MM.1S (cell line): ENCODE results near the gene RNF152.

Source experiments
- DNase-seq: peaks from one replicate; pipeline ENCODE4 v3.0.0-alpha.2; 2015
- H2AFZ ChIP-seq: fragments of 300-600 bp; sonication (generic); 2 replicates; pipeline ENCODE4 v1.6.0; 2016; ENCODE audit warnings: antibody characterized with exemption, low read length
- H3F3A ChIP-seq: fragments of 300-600 bp; sonication (generic); 2 replicates; pipeline ENCODE4 v1.6.1; 2016; ENCODE audit warnings: mild to moderate bottlenecking, antibody characterized with exemption, low read length, moderate library complexity, mixed read lengths; ENCODE audit not compliant: insufficient read depth
- H3K27ac ChIP-seq: fragments of 300-600 bp; sonication (generic); 2 replicates; pipeline ENCODE4 v1.5.1; 2016; ENCODE audit warnings: mild to moderate bottlenecking, low read length
- H3K27me3 ChIP-seq: fragments of 300-600 bp; sonication (generic); replicated peaks from 2 replicates; pipeline ENCODE4 v1.6.0; 2016; ENCODE audit warnings: low read length; ENCODE audit not compliant: insufficient read depth
- H3K36me3 ChIP-seq: fragments of 300-600 bp; sonication (generic); replicated peaks from 2 replicates; pipeline ENCODE4 v1.6.1; 2016; ENCODE audit warnings: mild to moderate bottlenecking, low read length, mixed read lengths; ENCODE audit not compliant: insufficient read depth
- H3K4me1 ChIP-seq: fragments of 300-600 bp; sonication (generic); 2 replicates; pipeline ENCODE4 v1.6.1; 2016; ENCODE audit warnings: low read length, mixed read lengths
- H3K4me2 ChIP-seq: fragments of 300-600 bp; sonication (generic); 2 replicates; pipeline ENCODE4 v1.6.0; 2016; ENCODE audit warnings: low read depth, low read length
- H3K4me3 ChIP-seq: fragments of 300-600 bp; sonication (generic); 2 replicates; pipeline ENCODE4 v1.5.1; 2016; ENCODE audit warnings: low read length, mixed read lengths
- H3K79me2 ChIP-seq: fragments of 300-600 bp; sonication (generic); 2 replicates; pipeline ENCODE4 v1.6.1; 2016; ENCODE audit warnings: mixed run types, low read length, mixed read lengths
- H3K9ac ChIP-seq: fragments of 300-600 bp; sonication (generic); 2 replicates; pipeline ENCODE4 v1.6.1; 2016; ENCODE audit warnings: low read length, mixed read lengths
- H3K9me2 ChIP-seq: fragments of 300-600 bp; sonication (generic); replicated peaks from 2 replicates; pipeline ENCODE4 v1.6.1; 2016; ENCODE audit warnings: mild to moderate bottlenecking, low read length, mixed read lengths; ENCODE audit not compliant: insufficient read depth
- H3K9me3 ChIP-seq: fragments of 300-600 bp; sonication (generic); replicated peaks from 2 replicates; pipeline ENCODE4 v1.6.1; 2016; ENCODE audit warnings: mild to moderate bottlenecking, low read length, mixed read lengths; ENCODE audit not compliant: insufficient read depth
- H4K20me1 ChIP-seq: fragments of 300-600 bp; sonication (generic); 2 replicates; pipeline ENCODE4 v1.6.1; 2016; ENCODE audit warnings: mild to moderate bottlenecking, low read length, moderate library complexity, mixed read lengths; ENCODE audit not compliant: insufficient read depth
- CTCF ChIP-seq: fragments of 300-600 bp; sonication (generic); IDR thresholded peaks from 2 replicates; pipeline ENCODE4 v1.5.1; 2016; ENCODE audit warnings: antibody characterized with exemption, low read length, mixed read lengths
- EZH2 ChIP-seq: fragments of 300-600 bp; sonication (generic); optimal IDR thresholded peaks from 2 replicates; pipeline ENCODE3; 2017; ENCODE audit warnings: low read depth, mild to moderate bottlenecking, antibody characterized with exemption, low read length, mixed read lengths
- EZH2phosphoT487 ChIP-seq: fragments of 300-600 bp; sonication (generic); IDR thresholded peaks from 2 replicates; pipeline ENCODE4 v1.6.1; 2018; ENCODE audit warnings: antibody characterized with exemption, low read length

RNF152 gene

GRCh38 chr18:61833978-61834377 lies 58.8 kb downstream of the RNF152 start:
- Histone ChIP-seq H3K9me2 (no peaks in the 10 kb centered on the region), H2AFZ (no peak overlapping the region), H4K20me1 (no peaks in the 10 kb centered on the region), H3F3A (no peaks in the 10 kb centered on the region), H3K27me3 (no peaks in the 10 kb centered on the region), H3K27ac (no peak overlapping the region), H3K4me3 (no peak overlapping the region), H3K4me2 (peak overlapping the region; percentile 24; the same call in 1 of the 2 replicates), H3K79me2 (no peaks in the 10 kb centered on the region), H3K4me1 (peaks cover 17% of the 10 kb centered on the region), H3K9ac (no peak overlapping the region), H3K9me3 (no peaks in the 10 kb centered on the region), H3K36me3 (no peaks in the 10 kb centered on the region)
- DNase-seq: no peak
- TF ChIP-seq CTCF (no peak), EZH2phosphoT487 (no peak), EZH2 (no peak)

GRCh38 chr18:61833387-61833786 lies 59.4 kb downstream of the RNF152 start:
- Histone ChIP-seq H3K79me2 (no peaks in the 10 kb centered on the region), H3K27ac (no peak overlapping the region), H3K36me3 (no peaks in the 10 kb centered on the region), H3K4me3 (no peak overlapping the region), H3K9me2 (no peaks in the 10 kb centered on the region), H2AFZ (no peak overlapping the region), H3K27me3 (no peaks in the 10 kb centered on the region), H3K9ac (no peak overlapping the region), H3K4me1 (peaks cover 17% of the 10 kb centered on the region), H3K4me2 (peak overlapping the region; percentile 24), H3K9me3 (no peaks in the 10 kb centered on the region), H4K20me1 (no peaks in the 10 kb centered on the region), H3F3A (no peaks in the 10 kb centered on the region)
- DNase-seq: peak; percentile 57
- TF ChIP-seq CTCF: no peak
- no peak for TF ChIP-seq EZH2
- TF ChIP-seq EZH2phosphoT487: no peak

- H3K4me1 ChIP-seq: peaks cover 17% of the 10 kb centered on the region
- TF ChIP-seq EZH2phosphoT487 (no peak), EZH2 (no peak), CTCF (no peak)
- H3K4me3 ChIP-seq: no peak overlapping the region
- H3K9me2 ChIP-seq: no peaks in the 10 kb centered on the region
- H3K79me2 ChIP-seq: no peaks in the 10 kb centered on the region
- no peak overlapping the region for H3K4me2 ChIP-seq
- no peak overlapping the region for H3K27ac ChIP-seq
- no peaks in the 10 kb centered on the region for H3K27me3 ChIP-seq
- H3K9ac ChIP-seq: no peak overlapping the region
- no peaks in the 10 kb centered on the region for H3F3A ChIP-seq
- H3K36me3 ChIP-seq: no peaks in the 10 kb centered on the region
- no peak for DNase-seq
- H2AFZ ChIP-seq: no peak overlapping the region
- H3K9me3 ChIP-seq: no peaks in the 10 kb centered on the region
- no peaks in the 10 kb centered on the region for H4K20me1 ChIP-seq
These were observed 59.9 kb downstream of the RNF152 start for GRCh38 chr18:61832858-61833257.
